Measurements from ENCODE around the gene CALR3.
"Not testable (repeated sequence)": the region's sequence is repeated elsewhere in the genome, so short reads cannot be mapped to it uniquely, and the experiment has no call there.

CALR3 gene

GRCh38 chr19:16524991-16525734 lies 29.2 kb upstream of the CALR3 start:
- DNase-seq, result no peak

GRCh38 chr19:16522559-16523377 lies 26.8 kb upstream of the CALR3 start:
- DNase-seq, result no peak

DNA sequence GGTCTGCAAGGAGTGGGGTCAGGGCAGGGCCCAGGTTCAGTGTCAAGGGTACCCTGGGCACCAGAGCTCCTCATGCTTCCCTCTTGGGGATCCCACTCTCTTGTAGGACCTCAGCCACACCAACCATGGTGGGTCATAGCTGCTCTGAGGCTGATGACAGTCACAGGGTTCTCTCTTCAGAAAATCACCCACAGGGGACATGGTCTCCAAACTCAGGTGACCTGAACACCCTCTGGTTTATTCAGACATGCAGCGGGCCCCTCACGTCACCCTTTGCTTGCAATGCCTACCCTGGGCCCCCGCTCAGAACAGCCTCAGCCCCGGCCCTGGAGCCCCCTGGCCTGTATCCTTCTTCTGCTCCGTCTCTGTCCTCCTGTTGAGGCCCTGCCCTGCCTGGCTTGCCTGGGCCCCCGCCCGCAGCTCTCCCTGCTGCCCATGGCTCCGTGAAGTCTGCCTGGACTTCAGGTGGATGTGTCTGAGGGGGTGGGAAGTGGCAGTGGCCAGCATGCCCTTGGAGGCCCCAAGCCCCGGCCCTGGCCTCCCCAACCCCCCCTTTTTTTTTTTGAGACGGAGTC lies 25.8 kb upstream of the CALR3 start:
- no peak for DNase-seq

DNA sequence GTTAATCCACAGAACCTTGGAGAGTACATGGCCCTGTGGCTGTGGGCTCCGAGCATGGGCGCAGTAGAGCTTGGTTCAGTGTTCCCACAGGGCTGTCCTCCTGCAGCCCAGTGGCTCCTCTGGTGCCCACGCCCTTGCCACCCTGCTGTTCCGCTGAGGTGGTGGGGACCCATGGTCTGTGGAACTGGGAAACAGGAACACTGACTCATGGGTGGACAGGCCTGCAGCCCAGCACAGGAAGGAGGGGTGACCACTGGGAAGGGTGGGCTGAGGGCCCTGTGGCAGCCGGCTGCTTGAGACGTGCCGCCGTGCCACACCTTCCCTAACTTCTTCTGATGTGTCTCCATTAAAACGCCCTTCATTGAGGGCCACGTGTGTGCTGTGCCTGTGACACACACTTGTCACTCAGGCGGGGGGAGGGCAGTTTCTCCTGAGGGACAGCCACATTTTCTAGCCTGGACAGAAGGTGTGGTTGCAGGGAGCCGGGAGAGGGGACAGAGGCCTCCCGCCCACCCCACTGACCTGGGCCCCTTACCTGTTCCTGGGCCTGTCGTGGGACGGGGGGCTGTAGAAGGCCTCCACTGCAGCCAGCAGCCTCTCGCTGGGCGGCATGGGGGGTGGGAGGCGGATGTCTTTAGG lies 25.1 kb upstream of the CALR3 start:
- DNase-seq, result no peak

DNA sequence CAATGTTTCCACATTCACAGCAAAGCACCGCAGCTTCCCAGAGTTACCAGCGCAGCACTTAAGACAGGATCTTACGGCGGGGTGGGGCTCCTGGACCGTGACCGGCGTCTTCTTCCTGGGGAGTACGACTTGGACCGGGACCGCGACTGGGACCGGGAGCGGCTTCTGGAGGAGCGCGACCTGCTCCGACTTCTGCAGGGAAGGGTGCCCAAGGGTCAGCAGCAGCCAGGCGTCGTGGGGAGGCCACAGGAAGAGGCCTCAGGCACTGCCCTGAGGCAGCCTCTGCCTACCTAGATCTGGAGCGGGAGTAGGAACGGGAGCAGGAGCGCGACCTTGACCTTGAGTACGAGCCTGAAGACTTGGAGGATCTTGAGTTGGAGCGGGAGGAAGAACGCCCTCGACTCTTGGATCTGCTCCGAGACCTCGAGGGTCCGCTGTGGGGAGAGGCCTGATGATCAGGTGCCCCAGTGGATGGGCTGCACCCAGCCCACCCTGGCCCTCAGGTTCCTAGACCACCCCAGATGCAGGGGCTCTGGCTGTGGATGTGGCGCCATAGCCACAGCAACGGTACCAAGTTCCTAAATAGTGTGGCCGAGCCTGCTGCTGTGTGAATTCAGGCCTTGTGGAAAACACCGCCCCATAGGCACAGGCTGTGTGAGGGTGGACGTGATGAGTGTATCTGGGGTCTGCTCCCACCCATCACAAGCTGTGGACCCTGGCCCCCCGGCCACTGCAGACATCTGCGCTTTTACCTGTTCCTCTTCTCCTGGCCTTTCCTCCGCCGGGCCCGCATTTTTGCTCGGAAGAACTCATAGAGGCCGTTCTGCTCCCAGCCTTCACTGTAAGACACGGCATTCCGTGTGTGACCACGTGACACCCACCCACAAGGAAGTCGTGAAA lies 24.4 kb upstream of the CALR3 start:
- DNase-seq, result no peak

DNA sequence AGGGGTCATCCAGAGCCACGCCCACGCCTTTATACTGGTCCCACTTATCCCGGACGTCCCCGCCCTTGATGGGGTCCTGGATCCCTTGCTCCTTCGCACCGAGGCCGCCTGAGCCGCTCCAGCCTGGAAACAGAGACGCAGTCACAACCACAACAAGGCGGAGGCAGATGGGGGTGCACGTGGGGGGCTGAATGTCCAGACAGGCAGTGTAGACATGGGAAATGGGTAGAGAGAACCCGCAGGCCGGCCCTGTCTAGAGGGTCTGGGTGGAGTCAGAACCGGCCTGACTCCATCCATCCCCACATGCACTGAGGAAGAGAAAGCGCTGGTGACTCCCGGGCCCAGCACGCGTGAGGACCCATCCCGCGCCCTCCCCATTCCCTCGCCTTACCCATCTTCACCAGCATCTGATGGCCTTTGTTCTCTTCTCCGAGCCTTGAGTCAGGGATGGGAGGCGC lies 23.3 kb upstream of the CALR3 start:
- DNase-seq, result no peak

DNA sequence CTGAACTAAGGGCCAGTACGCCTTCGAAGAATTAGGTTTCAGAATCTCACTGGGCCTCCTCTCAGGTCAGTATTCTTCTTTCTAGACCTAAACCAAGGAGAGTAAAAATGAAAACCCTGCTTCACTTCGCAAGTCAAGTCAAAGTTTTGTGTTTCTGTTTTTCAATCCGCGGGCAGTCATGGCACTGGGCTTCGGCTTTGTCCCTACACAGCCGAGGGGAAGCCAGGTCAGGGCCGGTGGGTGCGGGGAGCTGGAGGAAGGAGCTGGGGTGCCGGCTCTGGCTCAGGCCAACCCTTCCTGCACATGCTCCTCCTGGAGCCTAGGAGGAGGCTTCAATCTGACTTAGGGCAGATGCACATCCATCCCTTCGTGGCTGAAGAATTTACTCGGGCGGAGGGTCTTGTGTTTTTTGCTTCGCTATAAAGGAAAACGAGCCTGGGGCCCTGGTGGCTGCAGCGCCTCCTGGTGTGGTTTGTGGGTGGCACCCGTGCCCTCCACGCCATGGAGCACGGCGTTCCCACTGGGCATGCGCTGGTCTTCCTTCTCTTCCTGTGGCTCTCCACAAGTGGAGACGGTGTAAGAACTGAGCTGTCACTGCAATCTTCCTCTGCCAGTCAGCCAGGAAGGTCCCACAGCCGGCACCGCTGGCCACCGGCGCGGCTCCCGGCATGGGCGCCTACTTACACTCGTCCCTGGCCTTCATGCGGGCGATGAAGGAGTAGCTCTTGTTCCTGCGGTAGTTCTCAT lies 22.7 kb upstream of the CALR3 start:
- no peak for DNase-seq

- no peak for DNase-seq
Measured at GRCh38 chr19:16518061-16518460, 22.1 kb upstream of the CALR3 start.

GRCh38 chr19:16516923-16517610 lies 21.1 kb upstream of the CALR3 start:
- no peak for DNase-seq

- no peak for DNase-seq
Measured at GRCh38 chr19:16516381-16516780, 20.4 kb upstream of the CALR3 start.

DNA sequence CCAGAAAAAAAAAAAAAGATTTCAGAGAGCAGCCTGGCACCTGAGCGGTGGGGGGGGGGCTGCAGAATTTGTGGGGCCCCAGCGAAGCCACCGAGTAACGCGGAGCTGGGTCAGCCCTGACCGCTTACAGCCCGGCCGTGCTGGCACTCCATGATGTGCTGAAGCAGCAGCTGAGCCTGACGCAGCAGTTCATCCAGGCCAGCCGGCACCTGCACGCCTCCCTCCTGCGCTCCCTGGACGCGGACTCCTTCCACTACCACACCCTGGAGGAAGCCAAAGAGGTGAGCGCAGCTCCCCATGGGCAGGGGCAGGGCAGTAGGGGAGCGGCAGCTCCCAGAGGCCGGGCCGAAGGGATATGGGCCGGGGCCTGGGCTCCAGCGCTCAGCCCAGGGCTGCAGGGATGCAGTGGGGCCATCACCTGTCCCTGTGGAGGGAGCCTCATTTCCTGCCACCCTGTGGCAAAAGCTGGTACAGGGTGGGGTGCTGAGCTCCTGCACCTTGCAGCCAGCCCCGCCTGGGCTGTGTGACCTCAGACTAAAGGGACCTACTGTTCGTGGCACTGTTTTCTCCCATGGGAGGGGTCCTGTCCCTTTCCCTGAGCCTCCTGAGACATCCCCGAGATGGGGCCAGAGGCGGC lies 18.5 kb upstream of the CALR3 start:
- DNase-seq, result no peak

- DNase-seq, result not testable (repeated sequence)
Measured at GRCh38 chr19:16512611-16513010, 16.6 kb upstream of the CALR3 start.

GRCh38 chr19:16509141-16510061 lies 13.4 kb upstream of the CALR3 start:
- DNase-seq, result no peak

GRCh38 chr19:16508546-16508945 lies 12.6 kb upstream of the CALR3 start:
- no peak for DNase-seq

GRCh38 chr19:16506961-16507360 lies 11.0 kb upstream of the CALR3 start:
- DNase-seq, result no peak

- DNase-seq, result not testable (repeated sequence)
Measured at GRCh38 chr19:16506161-16506560, 10.2 kb upstream of the CALR3 start.

DNA sequence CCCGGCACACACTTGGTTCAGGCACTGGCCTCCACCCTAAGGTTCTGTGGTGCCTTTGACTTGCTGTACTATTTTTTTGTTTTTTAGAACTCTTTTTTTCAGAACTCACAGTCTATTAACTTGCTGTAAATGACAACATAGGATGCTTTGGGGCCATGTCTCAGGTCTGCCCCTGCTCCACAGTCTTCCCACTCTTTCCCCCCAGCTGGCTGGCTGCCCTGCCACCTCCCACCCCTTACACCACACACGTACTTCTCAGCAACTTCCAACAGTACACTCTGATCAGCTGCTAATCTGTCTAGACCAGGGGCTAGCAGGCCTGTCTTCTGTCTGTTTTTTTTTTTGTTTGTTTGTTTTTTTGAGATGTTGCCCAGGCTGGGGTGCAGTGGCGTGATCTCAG lies 8.3 kb upstream of the CALR3 start:
- DNase-seq, result no peak

DNA sequence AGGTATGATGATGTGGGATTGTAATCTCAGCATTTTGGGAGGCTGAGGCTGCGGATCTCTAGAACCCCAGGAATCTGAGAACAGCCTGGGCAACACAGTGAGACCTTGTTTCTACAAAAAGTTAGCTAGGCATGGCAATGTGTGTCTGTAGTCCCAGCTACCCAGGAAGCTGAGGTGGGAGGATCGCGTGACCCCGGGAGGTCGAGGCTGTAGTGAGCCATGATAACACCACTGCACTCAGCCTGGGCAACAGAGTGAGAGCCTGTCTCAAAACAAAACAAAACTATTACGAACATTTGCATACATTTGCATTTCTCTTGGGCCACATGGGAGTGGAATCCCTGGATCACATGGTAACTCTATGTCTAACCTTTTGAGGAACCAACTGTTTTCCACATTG lies 1.9 kb upstream of the CALR3 start:
- DNase-seq, result no peak

DNA sequence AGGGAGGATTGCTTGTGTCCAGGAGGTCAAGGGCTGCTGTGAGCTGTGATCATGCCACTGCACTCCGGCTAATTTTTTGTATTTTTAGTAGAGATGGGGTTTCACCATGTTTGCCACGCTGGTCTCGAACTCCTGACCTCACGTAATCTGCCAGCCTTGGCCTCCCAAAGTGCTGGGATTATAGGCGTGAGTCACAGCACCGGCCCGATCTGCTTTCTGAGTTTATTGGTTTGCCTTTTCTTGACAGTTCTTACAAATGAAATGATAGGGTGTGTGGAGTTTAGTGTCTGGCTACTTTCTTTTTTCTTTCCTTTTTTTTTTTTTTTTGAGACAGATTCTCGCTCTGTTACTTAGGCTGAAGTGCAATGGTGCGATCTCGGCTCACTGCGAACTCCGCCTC lies 1.1 kb upstream of the CALR3 start:
- no peak for DNase-seq

Data from CD4-positive, alpha-beta T cell treated with Interleukin-12 subunit alpha and Interleukin-12 subunit beta, for 1 hour (primary cell).